Lower leg skin (tissue), 3 donors: ENCODE measurements around the gene NTM.

Source experiments
- CTCF ChIP-seq, 3 donors: fragments of 450-650 bp; IDR thresholded peaks; one replicate each; pipeline ENCODE4 v1.5.1; 2016; ENCODE audit warnings: antibody characterized with exemption in 3 of 3, mild to moderate bottlenecking in 3 of 3, moderate library complexity in 2 of 3
- POLR2A ChIP-seq, 2 donors: fragments of 450-650 bp; IDR thresholded peaks; one replicate each; pipeline ENCODE4 v1.6.1; 2016 to 2017; ENCODE audit warnings: antibody characterized with exemption in 2 of 2, mild to moderate bottlenecking in 1 of 2, moderate library complexity in 1 of 2

- TF ChIP-seq CTCF (IDR thresholded peaks at IDR 0.05): no peak
- TF ChIP-seq POLR2A (IDR thresholded peaks at IDR 0.05): no peak
Observed at GRCh38 chr11:132127900-132128288, 757.5 kb downstream of the NTM start.
